ENCODE measurements around the gene CYBA. TPM values are rescaled to one million over a fixed set of nuclear protein-coding genes. Genes with fewer than 3 reads are reported as not detected.

Gene CYBA
- total and polyA plus RNA-seq, 2 of the 13 experiments (the other 11 are each of a cell fraction or from before 2014, with no cell fraction given) = 196 to 250 TPM

GRCh38 chr16:88676502-88677242, 25.8 kb upstream of the CYBA start:
- H3K27ac ChIP-seq (ENCODE audit: extremely low read length, insufficient read depth, low read length) = no peak overlapping the region
- no peaks in the 10 kb centered on the region for H3K79me2 ChIP-seq (ENCODE audit: insufficient read depth, low read length)
- WGBS (ENCODE audit: low lambda C conversion rate) = 86% methylated on average over 13 of the region's 22 CpGs
- H3K9ac ChIP-seq (ENCODE audit: insufficient read depth, low read depth, low read length) = no peak overlapping the region
- peaks cover 5 to 15% of the 10 kb centered on the region in 2 experiments; a peak in 4 of 5 replicates for H3K27me3 ChIP-seq (ENCODE audit: control insufficient read depth in 1 of 2, insufficient read depth in 2 of 2, low read length in 2 of 2)
- POLR2A ChIA-PET = no interaction called here
- no peaks in the 10 kb centered on the region; a peak in 1 of 5 replicates for H3K36me3 ChIP-seq (replicated peaks in 1 of 2; ENCODE audit: control insufficient read depth in 1 of 2, insufficient read depth in 2 of 2, low read length in 2 of 2)
- peaks cover 30% of the 10 kb centered on the region for H3K4me1 ChIP-seq (ENCODE audit: insufficient read depth, low read length)
- no peak for FAIRE-seq
- no peak for ATAC-seq
- BruUV-seq (replicated peaks) = no TSS peak
- H3K9me3 ChIP-seq (ENCODE audit: low read length) = no peaks in the 10 kb centered on the region
- in situ Hi-C loops (cut with HindIII; ENCODE audit: extremely low pct_ligation_motif_present, low pct_unique_long_range_greater_than_20kb) (no loop called here), intact Hi-C loops (cut with micrococcal nuclease; ENCODE audit: unreplicated experiment) (no loop called here)
- H4K20me1 ChIP-seq (ENCODE audit: insufficient read depth, low read length) = peaks cover 5% of the 10 kb centered on the region; the same call in 1 of the 2 replicates
- H3K4me2 ChIP-seq (ENCODE audit: low read depth, low read length) = no peak overlapping the region
- no peak overlapping the region for H2AFZ ChIP-seq (ENCODE audit: low read length)
- DNase-seq (ENCODE audit: low spot score) = no peak
- H3K4me3 ChIP-seq (replicated peaks in 1 of 3; ENCODE audit: insufficient read depth in 1 of 3, low read depth in 2 of 3, low read length in 3 of 3) = no peak overlapping the region
- CTCF ChIA-PET (ENCODE audit: low intra/inter-chr PET ratio, low total read pairs) = no interaction called here
- TF ChIP-seq AGO2 (optimal IDR thresholded peaks at IDR 0.05; ENCODE audit: low read depth, low read length) (peak; percentile 53), SNRNP70 (IDR thresholded peaks at IDR 0.05; ENCODE audit: low read depth, low read length) (no peak), ZNF652 (CRISPR knock-in tag; IDR thresholded peaks at IDR 0.05; ENCODE audit: borderline replicate concordance, low read depth) (no peak), ARID4A (CRISPR knock-in tag; IDR thresholded peaks at IDR 0.05; ENCODE audit: borderline replicate concordance) (no peak), SMAD3 (CRISPR knock-in tag; IDR thresholded peaks at IDR 0.05) (no peak), ZNF292 (CRISPR knock-in tag; IDR thresholded peaks at IDR 0.05; ENCODE audit: borderline replicate concordance, low read depth) (no peak), PREB (CRISPR knock-in tag; IDR thresholded peaks at IDR 0.05) (no peak), CREM (IDR thresholded peaks at IDR 0.05) (no peak), CREM (CRISPR knock-in tag; IDR thresholded peaks at IDR 0.05) (0 out of 2 replicates have a peak, but pooled peaks have one; percentile 6), U2AF1 (optimal IDR thresholded peaks at IDR 0.05; ENCODE audit: low read depth, low read length) (no peak), ELK4 (CRISPR knock-in tag; IDR thresholded peaks at IDR 0.05; ENCODE audit: borderline replicate concordance) (no peak), ZC3H13 (CRISPR knock-in tag; IDR thresholded peaks at IDR 0.05) (0 out of 2 replicates have a peak, but pooled peaks have one; percentile 36), ZNF710 (CRISPR knock-in tag; IDR thresholded peaks at IDR 0.05; ENCODE audit: borderline replicate concordance) (no peak), ATF4 (CRISPR knock-in tag; IDR thresholded peaks at IDR 0.05) (no peak)
